HPDE6-E6E7 (cell line): ENCODE results near the gene RPS5.
"Not testable (repeated sequence)": the region's sequence is repeated elsewhere in the genome, so short reads cannot be mapped to it uniquely, and the experiment has no call there.

Experiments used
- DNase-seq: peaks from one replicate; pipeline ENCODE4 v3.0.0; 2011; ENCODE audit warnings: missing footprints; ENCODE audit errors: extremely low spot score

Gene RPS5

DNA sequence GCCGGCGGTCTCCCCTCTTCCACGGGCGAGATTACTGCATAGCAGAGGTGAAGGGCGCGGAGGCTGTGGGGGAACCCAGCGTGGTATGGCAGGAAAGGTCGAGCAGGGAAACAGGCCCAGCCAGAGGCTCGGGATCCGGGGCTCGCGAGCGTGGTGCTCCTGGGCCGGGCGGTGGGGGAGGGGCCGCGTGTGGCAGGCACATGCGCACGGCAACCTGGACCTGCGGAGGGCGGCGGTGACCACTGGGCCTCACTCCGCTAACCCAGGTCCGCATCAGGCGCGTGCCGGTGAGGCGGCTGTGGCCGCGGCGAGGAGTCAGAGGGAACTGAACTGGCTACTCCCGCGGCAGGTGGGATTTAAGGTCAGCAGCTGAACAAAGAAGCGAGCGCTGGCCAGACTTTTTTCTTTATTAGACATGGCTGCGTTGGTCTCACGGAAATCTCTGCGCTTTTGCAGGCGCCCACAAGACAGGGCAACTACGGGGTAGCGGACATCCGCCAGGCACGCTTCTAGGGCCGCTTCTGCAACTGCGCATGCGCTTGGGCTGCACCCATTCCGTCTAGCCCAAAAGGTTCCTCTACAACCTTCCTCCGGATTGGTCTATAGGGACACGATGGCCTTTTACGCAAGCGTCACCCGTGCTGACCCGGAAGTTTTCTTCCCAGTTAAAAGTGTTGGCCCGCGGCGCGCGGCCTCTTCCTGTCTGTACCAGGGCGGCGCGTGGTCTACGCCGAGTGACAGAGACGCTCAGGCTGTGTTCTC lies at the start of gene RPS5:
RPS5 (plus strand) TSS at position 694 of the 762 bp plus-strand sequence. CDS start 869 bp downstream, outside the sequence.
- DNase-seq: peak; percentile 99

DNA sequence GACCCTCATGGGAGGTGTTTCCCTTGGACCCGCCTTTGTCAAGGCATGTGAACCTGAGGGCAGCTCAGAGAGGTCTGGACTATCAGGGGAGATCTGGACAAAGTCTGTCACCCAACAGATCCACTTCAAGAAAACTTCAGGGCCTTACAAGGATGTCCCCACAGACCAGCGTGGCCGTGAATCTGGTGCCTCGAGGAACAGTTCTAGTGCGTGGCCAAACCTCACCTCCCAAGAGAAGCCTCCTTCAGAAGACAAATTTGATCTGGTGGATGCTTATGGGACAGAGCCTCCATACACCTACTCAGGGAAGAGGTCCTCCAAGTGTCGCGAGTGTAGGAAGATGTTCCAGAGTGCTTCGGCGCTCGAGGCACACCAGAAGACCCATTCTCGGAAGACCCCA lies 48.7 kb upstream of the RPS5 start:
- DNase-seq: no peak

DNA sequence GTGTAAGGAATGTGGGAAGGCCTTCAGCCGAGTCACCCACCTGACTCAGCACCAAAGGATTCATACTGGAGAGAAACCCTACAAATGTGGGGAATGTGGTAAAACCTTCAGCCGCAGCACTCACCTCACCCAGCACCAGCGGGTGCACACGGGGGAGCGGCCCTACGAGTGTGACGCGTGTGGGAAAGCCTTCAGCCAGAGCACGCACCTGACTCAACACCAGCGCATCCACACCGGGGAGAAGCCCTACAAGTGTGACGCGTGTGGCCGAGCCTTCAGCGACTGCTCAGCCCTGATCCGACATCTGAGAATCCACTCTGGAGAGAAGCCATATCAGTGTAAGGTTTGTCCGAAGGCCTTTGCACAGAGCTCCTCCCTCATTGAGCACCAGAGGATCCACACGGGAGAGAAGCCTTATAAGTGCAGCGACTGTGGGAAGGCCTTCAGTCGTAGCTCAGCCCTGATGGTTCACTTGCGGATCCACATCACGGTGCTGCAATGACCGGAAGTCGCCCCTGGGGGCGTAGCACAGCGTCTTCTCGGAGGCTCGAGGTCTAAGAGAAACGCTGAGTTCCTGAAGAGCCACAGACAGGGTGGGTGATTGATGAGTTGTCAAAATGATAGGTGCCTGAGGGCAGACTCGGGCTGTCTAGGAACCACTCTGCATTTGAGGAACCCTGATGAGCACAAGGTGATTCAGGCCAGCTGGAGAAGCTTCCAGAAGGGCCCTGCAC lies 48.1 kb upstream of the RPS5 start:
- DNase-seq: no peak

DNA sequence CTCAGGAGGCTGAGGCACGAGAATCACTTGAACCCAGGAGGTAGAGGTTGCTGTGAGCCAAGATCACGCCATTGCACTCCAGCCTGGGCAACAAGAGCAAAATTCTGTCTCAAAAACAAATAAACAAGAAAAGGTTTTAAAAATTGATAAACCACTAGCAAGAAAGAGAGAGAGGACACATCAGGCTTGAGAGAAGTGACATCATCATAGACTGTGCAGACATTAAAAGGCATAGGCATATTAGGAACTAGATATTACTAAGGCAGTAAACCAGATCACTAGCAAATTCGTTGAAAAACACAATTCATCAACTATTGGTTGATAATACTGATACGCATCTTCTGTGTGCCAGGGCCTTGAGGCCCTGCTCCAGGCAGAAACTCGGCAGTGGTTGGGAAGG lies 41.5 kb upstream of the RPS5 start:
- no peak for DNase-seq

DNA sequence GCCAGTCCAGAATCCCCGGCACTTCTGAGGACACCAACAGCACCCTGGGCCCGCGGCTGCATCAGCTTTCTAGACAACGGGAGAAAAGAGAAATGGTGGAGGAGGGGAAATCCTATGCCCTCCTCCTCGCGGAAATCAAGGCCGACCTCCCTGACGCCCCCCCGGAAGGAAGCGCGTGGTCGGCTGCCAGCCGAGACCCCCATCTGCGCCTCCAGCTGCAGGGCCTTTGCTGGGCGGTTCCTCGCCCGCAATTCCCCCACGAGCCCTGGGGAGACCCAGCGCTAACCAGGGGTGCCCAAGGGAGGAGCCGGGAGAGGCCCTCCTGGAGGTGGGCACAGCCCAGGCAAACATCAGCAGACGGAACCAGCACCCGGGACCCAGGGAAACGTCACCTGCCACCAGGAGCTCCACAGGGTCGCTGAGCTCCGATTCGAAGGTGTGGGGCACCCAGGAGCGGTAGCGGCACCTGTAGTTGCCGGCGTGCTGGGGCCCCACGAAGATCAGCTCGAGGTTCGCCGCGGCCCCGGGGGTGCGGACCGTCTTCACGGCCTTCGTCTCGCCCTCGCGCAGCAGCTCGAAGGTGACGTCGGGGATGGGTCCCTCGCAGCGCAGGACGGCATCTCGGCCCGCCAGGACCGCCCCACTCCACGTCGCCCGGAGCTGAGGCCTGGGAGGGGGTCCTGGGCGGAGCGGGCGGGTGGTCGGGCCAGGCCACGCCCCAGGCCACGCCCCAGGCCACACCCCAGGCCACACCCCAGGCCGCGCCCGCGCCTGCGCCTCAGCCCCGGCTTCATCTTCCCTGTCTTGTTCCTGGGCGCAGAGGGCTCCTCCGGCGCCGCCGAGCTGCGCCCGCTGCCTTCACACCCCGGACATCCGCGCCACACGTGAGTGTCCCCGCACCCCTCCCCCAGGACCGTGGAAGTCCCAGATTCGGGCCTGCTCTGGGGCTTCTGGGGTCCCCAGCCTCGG lies 39.8 kb upstream of the RPS5 start:
- peak; percentile 78 for DNase-seq

DNA sequence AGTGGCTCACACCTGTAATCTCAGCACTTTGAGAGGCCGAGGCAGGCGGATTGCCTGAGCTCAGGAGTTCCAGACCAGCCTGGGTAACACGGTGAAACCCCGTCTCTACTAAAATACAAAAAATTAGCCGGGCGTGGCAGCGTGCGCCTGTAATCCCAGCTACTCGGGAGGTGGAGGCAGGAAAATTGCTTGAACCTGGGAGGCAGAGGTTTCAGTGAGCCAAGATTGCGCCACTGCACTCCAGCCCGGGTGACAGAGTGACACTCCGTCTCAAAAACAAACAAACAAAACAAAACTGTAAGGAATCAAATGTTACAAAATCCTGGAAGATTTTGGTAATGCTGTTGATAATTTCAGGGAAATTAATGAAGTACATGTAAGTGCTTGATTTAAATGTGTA lies 39.0 kb upstream of the RPS5 start:
- not testable (repeated sequence) for DNase-seq

DNA sequence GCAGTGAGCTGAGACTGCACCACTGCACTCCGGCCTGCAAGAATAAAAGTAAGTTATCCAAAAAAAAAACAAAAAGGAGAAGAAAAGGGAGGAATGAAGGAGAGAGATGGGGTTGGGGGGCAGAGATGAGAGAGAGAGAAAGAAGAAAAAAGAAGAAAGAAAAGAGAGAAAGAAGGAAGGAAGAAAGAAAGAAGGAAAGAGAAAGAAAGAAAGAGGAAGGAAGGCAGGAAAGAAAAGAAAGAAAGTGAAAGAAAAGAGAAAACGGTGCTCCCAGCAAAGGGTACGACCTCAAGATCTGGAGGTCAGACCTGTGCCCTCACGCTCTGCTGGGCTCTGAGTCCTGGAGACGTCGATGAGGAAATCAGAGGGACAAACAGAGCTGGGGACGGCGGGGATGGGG lies 37.5 kb upstream of the RPS5 start:
- DNase-seq: no peak

DNA sequence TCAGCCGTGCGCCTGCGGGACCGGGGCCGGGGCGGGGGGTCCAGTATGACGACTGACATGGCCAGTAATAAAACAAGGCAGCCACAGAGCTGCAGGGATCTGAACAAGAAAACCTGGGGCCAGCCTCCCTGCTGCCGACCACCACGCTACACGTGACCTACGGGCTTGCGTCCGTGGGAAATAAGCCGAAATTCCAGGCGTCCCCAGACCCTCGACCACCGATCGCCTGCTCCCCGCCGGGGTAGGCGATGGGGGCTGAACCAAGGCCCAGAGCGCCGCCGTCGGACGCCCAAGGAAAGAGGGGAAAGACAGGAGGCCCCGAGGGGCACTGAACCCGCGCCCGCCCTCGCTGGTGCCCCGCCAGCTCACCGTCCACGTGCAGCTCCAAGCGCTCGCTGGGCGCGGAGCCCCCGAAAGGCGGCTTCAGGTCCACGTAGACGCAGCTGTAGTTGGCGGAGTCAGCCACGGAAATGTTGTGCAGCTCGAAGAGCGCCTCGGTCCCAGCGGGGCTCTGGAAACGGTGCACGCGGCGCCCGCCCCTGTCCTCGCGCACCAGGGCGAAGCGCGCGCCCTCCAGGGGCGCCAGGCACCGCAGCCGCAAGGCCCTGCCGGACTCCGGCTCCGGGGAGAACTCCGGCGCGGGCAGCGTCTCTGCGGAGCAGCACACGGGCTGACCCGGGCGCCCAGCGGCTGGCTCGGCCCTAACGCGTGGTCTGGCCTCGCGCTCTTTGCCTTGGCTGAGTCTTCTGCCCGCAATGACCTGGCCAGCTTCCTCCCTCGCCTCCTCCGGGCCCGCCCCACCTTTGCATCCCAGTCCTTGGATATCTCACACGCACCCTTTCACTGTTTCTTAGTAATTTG lies 36.8 kb upstream of the RPS5 start:
- DNase-seq: no peak

DNA sequence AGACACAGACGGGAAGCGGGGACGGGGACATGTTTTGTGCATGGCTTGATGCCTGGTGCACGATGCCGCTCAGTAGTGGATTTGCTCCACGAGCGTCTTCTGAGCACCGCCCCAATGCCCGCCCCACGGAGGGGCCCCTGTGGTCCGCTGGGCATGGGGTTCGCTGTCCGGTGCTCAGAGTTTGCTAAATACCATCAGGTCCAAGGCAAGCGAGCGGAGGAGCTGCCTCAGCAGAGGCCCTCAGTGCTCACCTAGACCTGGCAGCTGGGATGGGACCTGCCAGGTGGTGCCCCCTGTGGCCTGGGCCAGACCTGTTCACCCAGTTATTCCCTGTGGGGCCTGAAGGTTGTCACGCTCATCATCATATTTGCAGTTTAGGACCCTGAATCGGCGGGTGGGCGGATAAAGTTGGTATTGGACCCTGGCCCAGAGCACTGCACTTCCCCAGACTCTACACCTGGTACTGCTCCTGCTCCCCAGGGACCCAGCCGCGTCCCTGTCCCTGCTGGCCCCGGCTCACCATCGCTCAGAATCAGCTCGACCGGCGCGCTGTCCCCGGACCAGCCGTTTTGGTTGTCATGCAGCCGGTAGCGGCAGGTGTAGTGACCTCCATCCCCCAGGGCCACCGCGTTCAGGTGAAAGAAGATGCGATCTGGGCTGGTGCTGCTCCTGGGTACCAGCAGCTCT lies 36.1 kb upstream of the RPS5 start:
- no peak for DNase-seq

DNA sequence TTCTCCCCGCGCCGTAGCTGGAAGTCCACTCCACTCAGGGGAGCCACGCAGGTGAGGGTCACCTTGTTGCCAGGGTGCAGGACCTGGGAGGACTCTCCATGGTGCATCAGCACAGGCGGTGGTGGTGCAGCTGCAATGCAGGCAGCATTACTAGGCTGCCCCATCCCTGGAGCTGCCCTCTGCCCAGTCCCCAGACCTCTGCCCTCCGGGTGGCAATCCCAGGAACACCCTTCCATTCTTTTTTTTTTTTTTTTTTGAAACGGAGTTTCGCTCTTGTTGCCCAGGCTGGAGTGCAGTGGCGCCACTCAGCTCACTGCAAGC lies 35.6 kb upstream of the RPS5 start:
- DNase-seq: no peak

DNA sequence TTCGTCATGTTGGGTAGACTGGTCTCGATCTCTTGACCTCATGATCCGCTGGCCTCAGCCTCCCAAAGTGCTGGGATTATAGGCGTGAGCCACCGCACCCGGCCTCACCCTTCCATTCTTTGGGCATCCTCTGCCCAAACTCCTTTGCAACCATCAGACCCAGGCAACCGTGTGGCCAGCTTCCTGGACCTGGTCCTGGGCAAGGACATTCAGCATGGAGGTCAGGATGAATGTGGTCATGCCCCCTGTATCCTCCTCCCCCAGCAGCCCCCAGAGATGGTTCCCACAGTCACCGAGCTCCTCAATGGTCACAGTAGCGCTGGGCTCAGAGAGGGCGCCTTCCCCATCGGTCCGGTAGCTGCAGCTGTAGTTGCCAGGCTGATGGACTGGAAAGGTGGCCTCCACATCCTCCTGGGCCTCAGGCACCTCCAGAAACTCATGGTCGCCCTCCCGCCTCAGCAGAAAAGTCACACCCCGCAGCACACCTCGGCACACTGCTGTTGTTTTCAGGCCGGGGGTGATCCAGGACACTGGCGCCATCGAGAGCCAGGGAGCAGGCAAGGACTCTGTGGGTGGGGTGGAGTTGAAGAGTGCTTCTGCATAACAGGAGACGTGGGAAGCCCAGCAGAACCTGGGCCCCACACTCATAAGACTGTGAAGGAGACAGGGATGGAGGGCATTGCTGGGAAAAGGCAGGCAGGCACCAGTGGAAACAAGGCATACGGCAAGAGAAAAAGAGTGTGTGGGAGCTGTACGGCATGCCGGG lies 34.9 kb upstream of the RPS5 start:
- DNase-seq: no peak

DNA sequence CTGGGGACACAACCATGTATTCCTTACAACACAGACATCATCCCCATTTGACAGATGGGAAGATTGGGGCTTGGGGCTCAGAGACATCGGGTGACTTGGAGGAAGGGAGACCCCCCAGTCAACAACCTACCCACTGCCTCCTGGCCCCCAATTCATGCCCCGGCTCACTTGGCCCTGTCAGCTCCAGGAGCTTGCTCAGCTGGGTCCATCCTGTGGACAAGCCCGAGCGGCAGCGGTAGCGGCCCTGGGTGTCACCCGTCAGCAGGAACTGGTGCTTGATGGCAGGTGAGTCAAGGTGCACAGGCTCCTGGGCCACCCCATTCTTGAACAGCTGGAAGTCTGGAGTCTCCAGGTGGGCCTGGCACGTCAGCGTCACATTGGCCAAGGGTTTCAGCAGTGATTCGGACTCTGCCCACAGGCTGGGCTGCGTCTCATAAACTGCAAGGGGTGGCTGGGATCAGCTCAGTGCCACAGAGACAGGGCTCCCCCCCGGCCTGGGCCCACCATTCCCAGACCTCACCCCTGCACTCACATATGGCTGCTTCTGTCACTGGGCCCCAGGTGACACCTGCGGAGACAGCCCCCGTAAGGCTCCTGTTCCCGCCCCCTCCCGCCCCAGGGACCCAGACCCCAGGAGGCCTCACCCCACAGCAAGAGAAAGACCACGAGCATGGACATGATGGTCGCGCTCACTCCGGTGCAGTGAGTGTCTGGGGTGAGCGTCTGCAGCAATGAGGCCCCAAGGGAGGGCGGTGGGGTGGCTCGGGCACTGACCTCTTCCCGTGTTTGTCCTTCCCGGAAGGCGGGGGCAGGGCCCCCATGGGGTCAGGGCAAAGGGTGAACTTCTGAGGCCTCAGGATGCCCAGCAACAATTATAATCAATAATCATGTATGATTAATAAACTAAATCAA lies 34.1 kb upstream of the RPS5 start, which contains the start of gene A1BG:
A1BG (minus strand) TSS at position 733 of the 912 bp plus-strand sequence; CDS start at position 678, 55 bp downstream.
- DNase-seq: no peak

DNA sequence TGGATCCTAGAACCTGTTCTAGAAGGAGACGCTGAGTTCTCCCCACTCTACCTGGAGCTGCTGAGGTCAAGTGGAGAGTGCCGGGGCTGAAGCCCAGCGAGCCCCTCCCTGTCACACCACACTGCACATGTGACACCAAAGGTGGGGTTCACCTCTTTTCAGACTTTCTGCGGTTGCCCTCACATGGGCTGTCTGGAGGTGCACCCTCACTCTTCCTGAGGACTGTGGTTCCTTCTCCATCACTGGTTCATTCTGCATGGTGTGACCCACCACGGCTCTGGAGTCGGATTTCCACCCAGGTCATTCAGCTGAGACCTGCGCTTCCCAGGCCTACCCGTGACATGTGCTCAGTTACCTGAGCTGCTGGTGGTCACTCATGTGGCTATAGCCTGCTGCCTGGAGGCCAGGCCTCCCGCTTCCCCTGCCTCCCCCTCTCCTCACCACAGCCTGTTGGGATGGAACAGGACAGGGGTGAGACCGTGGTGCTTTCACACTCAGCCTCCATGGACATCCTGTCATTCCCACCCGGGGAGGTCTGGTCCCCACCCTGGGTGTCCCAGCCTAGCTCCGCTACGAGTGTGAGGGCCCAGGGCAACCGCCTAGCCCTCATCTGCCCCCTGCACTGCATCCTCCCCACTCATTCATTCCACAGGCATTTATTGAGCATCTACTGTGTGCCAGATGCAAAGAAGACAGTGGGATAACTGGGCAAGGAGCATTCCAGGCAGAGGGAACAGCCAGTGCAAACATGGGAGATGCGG lies 33.2 kb upstream of the RPS5 start:
- DNase-seq: no peak

DNA sequence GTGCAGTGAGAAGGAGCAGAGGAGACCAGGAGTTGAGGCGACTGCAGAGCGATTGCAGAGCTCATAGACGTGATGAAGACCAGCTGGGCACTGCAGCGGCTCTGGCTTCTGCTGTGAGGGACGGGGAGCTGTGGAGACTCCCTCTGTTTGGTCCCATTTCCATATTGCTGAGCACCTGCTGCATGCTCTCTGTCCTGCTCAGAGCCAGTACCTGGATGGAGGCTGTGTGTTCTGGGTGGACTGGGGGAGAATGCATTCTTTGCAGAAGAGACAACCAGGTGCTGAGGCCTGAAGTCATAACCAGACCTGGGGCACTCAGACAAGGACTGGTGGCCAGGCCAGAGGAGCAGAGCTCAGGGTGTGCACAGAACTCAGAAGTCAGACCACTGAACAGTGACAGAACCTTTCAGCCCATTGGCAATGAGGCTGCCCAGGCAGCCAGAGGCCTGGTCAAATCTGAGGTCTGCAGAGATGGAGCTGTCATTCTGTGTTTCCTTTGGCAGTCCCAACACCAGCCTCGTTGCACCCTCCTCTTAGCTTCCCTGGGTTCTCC lies 32.5 kb upstream of the RPS5 start:
- DNase-seq: no peak

DNA sequence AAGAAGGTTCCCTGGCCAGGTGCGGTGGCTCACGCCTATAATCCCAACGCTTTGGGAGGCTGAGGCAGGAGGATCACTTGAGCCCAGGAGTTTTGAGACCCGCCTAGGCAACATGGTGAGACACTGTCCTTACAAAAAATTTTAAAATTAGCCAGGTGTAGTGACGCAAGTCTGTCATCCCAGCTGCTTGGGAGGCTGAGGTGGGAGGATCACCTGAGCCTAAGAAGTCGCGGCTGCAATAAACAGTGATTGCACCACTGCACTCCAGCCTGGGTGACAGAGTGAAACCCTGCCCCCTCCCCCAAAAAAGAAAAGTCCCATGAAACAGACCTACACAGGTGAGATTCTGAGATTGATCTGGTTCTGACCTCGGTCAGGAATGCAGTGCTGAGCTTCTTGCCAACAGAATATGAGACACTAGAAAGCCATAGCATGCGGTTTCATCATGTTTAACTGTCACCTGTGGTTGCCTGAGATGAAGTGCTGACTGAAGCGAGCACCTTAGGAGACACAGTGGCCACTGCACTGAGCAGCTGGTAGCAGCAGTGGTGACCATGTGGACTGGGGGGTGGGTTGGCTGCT lies 31.8 kb upstream of the RPS5 start:
- DNase-seq: no peak

DNA sequence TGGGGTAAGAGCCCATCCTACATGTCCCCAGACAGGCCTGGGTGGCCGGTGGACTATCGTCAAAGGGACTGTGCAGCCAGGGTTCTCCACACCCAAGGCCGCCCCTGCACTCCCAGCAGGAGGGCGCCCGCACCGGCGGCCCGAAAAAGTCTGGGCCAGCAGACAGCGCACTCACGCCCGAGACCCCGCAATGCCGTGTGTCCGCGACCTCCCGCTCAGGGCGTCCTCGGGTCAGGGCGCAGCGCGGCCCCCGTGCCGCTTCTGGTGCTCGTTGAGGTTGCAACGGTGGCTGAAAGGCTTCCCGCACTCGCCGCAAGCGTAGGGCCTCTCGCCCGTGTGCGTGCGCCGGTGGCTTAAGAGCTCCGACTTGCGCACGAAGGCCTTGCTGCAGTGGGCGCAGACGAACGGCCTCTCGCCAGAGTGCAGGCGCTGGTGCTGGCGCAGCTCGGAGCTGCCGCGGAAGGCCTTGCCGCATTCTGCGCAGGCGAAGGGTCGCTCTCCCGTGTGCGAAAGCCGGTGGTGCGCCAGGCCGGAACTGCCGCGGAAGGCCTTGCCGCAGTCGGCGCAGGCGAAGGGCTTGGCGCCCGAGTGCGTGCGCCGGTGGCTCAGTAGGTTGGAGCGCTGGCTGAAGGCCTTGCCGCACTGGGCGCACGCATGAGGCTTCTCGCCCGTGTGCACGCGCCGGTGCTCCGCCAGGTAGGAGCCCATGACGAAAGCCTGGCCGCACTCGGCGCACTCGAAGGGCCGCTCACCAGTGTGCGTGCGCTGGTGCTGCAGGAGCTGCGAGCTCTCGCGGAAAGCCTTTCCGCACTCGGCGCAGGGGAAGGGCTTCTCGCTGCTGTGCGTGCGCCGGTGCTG lies 30.9 kb upstream of the RPS5 start:
- DNase-seq: no peak
